HG02571 (cell line): ENCODE results near the gene E2F4.

Experiments
- ATAC-seq: cut with Tn5 transposase; IDR thresholded peaks from one replicate; pipeline ENCODE4 v1.9.1; 2021; ENCODE audit warnings: mild to moderate bottlenecking, moderate library complexity; ENCODE audit not compliant: unreplicated experiment

Gene E2F4

GRCh38 chr16:67157106-67157748 is 34.7 kb upstream of the E2F4 start:
- ATAC-seq = no peak

GRCh38 chr16:67157892-67158635 is 33.9 kb upstream of the E2F4 start:
- no peak for ATAC-seq

DNA sequence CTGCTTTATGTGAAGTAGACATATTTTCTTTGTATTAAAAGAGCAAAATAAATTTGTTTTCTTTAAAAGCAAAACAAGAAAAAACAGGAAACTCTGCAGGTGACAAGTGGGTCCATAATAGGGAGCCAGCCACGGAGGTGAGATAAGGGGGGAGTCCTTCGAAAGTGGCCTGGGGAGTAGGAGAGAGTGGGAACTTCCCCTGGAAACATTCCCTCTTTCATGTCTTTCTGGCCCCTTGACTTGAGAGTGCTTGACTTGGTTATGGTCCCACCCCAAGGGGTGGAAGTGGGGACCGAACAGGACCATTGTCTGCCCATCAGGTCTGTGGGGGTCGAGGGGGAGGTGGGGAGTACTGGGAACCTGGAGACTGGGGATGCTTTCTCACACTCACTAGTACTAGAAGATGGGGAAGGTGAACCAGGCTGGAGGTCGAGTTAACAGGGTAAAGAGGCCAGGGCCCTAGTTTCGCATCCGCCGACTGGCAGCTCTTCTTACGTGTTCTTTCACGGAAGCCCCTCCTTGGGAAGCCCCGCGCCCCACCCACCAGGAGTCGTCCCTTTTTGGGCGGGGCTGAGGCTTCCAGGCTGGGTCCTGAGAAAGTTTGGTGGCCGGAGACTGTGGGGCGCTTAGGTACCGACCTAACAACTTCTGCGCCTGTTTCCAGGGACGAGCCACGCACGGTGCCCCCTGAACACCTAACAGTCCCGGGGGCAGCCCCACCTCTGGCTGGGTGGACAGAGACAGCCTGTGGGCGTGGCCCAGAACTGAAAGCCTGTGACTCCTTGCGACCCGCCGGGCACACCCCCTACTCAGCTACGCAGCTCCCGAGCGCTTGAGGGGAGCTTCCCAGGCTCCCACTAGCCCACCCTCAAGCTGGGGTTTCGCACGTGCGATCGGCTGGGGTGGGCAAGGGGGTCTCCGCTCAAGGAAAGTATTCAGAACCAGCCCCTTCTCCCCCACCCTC is 33.0 kb upstream of the E2F4 start:
- peak; percentile 48 for ATAC-seq

DNA sequence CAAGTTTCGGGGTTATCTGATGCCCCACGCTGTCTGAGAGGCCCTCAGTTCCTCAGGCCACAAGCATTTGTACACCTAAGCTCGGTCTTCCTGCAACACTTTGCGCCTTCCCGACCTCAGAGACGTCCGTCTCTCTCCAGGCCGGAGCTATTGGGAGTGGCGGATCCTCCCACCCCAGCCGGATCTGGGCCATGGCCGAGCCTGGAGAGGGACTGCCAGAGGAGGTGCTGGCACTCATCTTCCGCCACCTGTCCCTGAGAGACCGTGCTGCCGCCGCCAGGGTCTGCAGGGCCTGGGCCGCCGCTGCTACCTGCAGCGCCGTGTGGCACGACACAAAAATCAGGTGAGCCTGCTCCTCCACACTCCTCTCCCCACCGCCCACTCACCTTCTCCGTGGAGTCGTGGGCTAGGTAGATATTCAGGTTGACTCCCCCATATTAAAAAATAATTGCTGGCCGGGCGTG is 30.3 kb upstream of the E2F4 start:
- ATAC-seq = no peak

DNA sequence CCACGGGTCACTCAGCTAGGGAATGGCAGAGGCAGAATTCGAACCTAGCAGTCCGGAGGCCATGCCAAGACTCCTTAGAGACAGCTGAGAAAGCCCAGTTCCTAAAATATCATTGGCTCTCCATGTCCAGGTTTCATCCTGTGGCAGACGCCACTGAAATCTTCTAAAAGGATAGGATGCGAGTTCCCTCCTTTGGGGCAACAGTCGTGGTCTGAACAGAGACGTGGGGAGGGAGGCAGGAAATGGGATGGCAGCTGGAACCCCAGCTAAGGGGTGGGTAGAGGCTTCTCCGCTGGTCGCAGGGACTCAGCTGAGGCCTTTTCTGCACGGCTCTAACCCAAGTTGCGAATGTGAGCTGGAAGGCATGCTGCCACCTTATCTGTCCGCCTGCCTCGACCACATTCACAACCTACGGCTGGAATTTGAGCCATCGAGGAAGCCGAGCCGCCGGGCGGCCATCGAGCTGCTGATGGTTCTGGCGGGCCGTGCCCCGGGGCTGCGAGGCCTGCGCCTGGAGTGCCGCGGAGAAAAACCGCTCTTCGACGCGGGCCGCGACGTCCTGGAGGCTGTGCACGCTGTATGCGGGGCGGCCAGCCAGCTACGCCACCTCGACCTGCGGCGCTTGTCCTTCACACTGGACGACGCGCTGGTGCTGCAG is 29.3 kb upstream of the E2F4 start:
- no peak for ATAC-seq

GRCh38 chr16:67163164-67163998 is 28.6 kb upstream of the E2F4 start:
- no peak for ATAC-seq

GRCh38 chr16:67163999-67164558 is 27.9 kb upstream of the E2F4 start:
- no peak for ATAC-seq

DNA sequence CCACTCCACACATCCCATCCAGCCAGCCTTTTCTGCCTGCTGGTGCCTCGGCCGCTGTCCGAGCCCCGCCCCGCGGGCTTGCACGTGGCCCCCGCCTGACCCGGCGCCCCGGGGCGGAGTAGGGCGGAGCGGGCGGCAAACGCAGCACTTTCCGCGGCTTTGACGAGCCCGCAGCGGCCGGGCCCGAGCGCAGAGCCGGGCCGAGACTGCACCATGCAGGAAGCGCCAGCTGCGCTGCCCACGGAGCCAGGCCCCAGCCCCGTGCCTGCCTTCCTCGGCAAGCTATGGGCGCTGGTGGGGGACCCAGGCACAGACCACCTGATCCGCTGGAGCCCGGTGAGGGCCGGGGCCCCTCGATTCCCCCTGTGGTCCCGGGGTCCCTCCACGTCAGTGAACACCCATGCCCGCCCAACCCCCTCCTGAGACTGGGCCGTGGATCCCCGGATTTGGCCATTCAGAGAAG is 27.3 kb upstream of the E2F4 start, which contains the start of gene HSF4:
Gene HSF4 (plus strand): TSS at position 147 of the 463 bp plus-strand sequence. CDS start 67 bp downstream, at position 214.
- ATAC-seq = no peak

DNA sequence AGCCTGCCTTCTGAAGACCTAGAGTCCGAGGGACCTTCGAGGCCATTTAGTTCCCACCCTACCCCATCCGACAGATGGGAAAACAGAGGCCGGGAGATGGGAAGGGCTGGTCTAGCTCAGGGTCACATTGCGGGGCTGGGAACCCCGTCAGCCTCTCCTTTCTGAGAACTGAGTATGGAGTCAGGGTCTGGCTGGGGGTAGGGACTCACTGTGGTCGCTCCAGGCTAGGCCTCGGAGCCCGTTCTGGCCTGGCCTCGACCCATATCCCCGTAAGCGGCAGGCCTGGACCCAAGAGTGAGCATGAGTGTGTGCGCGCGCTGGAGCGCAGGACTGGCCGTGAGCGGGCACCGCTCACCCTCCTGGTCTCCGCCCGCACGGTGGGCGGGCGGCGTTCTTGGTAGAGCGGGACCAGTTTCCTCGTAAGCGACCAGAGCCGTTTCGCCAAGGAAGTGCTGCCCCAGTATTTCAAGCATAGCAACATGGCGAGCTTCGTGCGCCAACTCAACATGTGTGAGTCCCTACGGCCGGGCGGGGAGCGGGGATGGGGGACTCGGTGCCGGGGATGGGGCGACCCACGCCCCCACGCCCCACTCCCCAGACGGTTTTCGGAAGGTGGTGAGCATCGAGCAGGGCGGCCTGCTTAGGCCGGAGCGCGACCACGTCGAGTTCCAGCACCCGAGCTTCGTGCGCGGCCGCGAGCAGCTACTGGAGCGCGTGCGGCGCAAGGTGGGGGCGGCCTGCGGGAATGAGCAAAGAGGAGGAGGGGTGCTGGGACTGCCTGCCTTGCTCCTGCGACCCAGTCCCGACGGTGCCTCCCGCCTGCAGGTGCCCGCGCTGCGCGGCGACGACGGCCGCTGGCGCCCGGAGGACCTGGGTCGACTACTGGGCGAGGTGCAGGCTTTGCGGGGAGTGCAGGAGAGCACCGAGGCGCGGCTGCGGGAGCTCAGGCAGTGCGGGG is 26.6 kb upstream of the E2F4 start:
- ATAC-seq = no peak

DNA sequence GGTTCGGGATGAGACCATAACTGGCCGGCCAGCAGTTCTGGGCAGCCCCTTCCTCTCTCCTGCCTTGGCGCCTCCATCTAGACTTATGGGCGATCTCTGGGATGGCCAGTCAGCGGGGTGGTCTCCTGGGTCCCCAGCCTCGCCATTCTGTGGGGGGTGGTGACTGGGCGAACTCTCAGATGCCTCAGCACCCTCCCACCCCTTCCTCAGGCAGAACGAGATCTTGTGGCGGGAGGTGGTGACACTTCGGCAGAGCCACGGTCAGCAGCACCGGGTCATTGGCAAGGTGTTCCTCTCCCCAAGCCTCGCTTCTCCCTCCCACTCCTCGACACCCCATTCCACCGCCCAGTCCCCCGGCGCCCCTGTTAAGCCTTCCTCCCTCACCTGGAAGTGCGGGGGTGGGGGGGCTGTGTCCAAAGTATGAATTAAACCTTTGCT is 25.8 kb upstream of the E2F4 start:
- no peak for ATAC-seq

- ATAC-seq = no peak
These were observed 25.3 kb upstream of the E2F4 start for GRCh38 chr16:67166598-67167168.

GRCh38 chr16:67167588-67167987 is 24.4 kb upstream of the E2F4 start:
- no peak for ATAC-seq

- no peak for ATAC-seq
These were observed 22.9 kb upstream of the E2F4 start for GRCh38 chr16:67169011-67169451.

DNA sequence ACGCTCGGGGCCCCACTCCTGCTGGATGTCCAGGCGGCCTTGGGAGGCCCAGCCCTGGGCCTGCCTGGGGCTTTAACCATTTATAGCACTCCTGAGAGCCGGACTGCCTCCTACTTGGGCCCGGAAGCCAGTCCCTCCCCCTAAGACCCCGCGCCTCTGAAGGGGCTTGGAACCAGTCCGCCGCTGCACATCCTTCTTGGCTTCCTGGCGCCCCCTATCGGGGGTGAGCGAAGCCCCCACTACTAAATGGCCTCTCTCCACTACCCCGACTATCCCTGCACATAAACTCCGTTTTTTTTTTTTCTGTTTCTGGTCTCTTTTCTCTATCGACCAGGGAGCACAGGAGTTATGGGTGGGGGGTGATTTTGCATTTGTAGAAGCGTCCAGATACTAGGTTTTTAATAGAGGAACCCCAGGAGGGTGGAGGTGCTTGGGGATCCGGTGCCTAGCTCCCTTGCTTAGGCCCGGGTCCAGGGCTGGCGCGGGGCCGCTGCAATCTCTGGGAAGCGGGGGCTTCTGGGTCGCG is 22.2 kb upstream of the E2F4 start:
- ATAC-seq = no peak

GRCh38 chr16:67170168-67170948 is 21.6 kb upstream of the E2F4 start, which contains the start of gene NOL3:
TSS of gene NOL3 (plus strand) at chr16:67170538.
- ATAC-seq = peak; percentile 46

GRCh38 chr16:67170949-67171649 is 20.9 kb upstream of the E2F4 start:
- no peak for ATAC-seq
